CD14-positive monocyte (primary cell): ENCODE data around the gene TUT7. TPM values are rescaled to one million over a fixed set of nuclear protein-coding genes. Genes with fewer than 3 reads are reported as not detected.

Source experiments
- DNase-seq, 3 donors: peaks; one replicate each; pipeline ENCODE4 v3.0.0-alpha.2; 2011 to 2022
- H2AFZ ChIP-seq: 2 replicates; pipeline ENCODE4 v1.6.0; 2012; ENCODE audit warnings: mild to moderate bottlenecking, low read depth, low read length, inconsistent platforms; ENCODE audit not compliant: insufficient read depth, poor library complexity, severe bottlenecking
- H3K27ac ChIP-seq, 2 donors: 1 replicate in 1 of 2; 2 replicates in 1 of 2; pipeline ENCODE4 v1.5.1; 2012 to 2013; ENCODE audit warnings: low read length in 2 of 2, control low read depth in 1 of 2, inconsistent platforms in 1 of 2, low read depth in 1 of 2, mild to moderate bottlenecking in 1 of 2
- H3K27me3 ChIP-seq, 2 donors: one replicate each; pipeline versions ENCODE4 v1.6.0 to v1.6.1; 2011 to 2013; ENCODE audit warnings: low read length in 2 of 2; ENCODE audit not compliant: control insufficient read depth in 2 of 2, insufficient read depth in 2 of 2
- H3K36me3 ChIP-seq, 2 donors: replicated peaks in 1 of 2; 1 replicate in 1 of 2; 2 replicates in 1 of 2; pipeline versions ENCODE4 v1.5.1 to v1.6.1; 2012 to 2013; ENCODE audit warnings: low read length in 2 of 2, control low read depth in 1 of 2, inconsistent platforms in 1 of 2, mild to moderate bottlenecking in 1 of 2; ENCODE audit not compliant: insufficient read depth in 2 of 2, control insufficient read depth in 1 of 2
- H3K4me1 ChIP-seq, 2 donors: 1 replicate in 1 of 2; 2 replicates in 1 of 2; pipeline versions ENCODE4 v1.5.1 to v1.6.1; 2012 to 2013; ENCODE audit warnings: low read length in 2 of 2, control low read depth in 1 of 2, inconsistent platforms in 1 of 2, mild to moderate bottlenecking in 1 of 2, moderate library complexity in 1 of 2; ENCODE audit not compliant: insufficient read depth in 2 of 2, control insufficient read depth in 1 of 2
- H3K4me2 ChIP-seq: replicated peaks from 2 replicates; pipeline ENCODE3; 2012; ENCODE audit warnings: low read length, moderate library complexity, mild to moderate bottlenecking; ENCODE audit not compliant: poor library complexity, severe bottlenecking; ENCODE audit errors: extremely low read depth
- H3K4me3 ChIP-seq, 3 experiments: fragments of 200-600 bp in 1 of 3; sonication (generic) in 1 of 3; replicated peaks in 1 of 3; 1 replicate in 2 of 3; 2 replicates in 1 of 3; pipeline ENCODE4 v1.5.1; 2011 to 2013; ENCODE audit warnings: low read length in 3 of 3, mild to moderate bottlenecking in 3 of 3, control low read depth in 2 of 3, low read depth in 2 of 3, inconsistent platforms in 1 of 3, moderate library complexity in 1 of 3
- H3K79me2 ChIP-seq: 2 replicates; pipeline ENCODE4 v1.6.0; 2012; ENCODE audit warnings: mild to moderate bottlenecking, control low read depth, inconsistent platforms, low read length, moderate library complexity; ENCODE audit not compliant: insufficient read depth
- H3K9ac ChIP-seq: 2 replicates; pipeline ENCODE4 v1.6.0; 2017; ENCODE audit warnings: low read length, mild to moderate bottlenecking; ENCODE audit not compliant: insufficient read depth, poor library complexity, severe bottlenecking
- H3K9me3 ChIP-seq, 2 donors: replicated peaks in 1 of 2; 1 replicate in 1 of 2; 2 replicates in 1 of 2; pipeline versions ENCODE4 v1.5.1 to v1.6.1; 2012 to 2013; ENCODE audit warnings: low read length in 2 of 2, control low read depth in 1 of 2; ENCODE audit not compliant: control insufficient read depth in 1 of 2, insufficient read depth in 1 of 2
- H4K20me1 ChIP-seq: 2 replicates; pipeline ENCODE4 v1.6.0; 2012; ENCODE audit warnings: mild to moderate bottlenecking, low read length, control low read depth, moderate library complexity; ENCODE audit not compliant: insufficient read depth
- H3K27ac Mint-ChIP-seq, 7 donors: one replicate each; pipeline ENCODE4 v1.8.0; 2020; ENCODE audit warnings: mild to moderate bottlenecking in 7 of 7, mixed read lengths in 7 of 7, moderate library complexity in 6 of 7, inconsistent platforms in 2 of 7
- H3K27me3 Mint-ChIP-seq, 3 donors: one replicate each; pipeline ENCODE4 v1.8.0; 2021 to 2022; ENCODE audit warnings: low read depth in 3 of 3, mild to moderate bottlenecking in 3 of 3, mixed read lengths in 3 of 3, moderate library complexity in 3 of 3, inconsistent platforms in 1 of 3
- H3K36me3 Mint-ChIP-seq, 2 donors: one replicate each; pipeline ENCODE4 v1.8.0; 2020; ENCODE audit warnings: mixed read lengths in 2 of 2, inconsistent platforms in 1 of 2, mild to moderate bottlenecking in 1 of 2
- H3K4me1 Mint-ChIP-seq: one replicate; pipeline ENCODE4 v1.8.0; 2020; ENCODE audit warnings: mild to moderate bottlenecking, mixed read lengths
- H3K4me3 Mint-ChIP-seq, 2 donors: one replicate each; pipeline ENCODE4 v1.8.0; 2020; ENCODE audit warnings: mild to moderate bottlenecking in 2 of 2, mixed read lengths in 2 of 2, moderate library complexity in 1 of 2
- H3K9me3 Mint-ChIP-seq, 7 donors: one replicate each; pipeline ENCODE4 v1.8.0; 2020 to 2022; ENCODE audit warnings: mixed read lengths in 7 of 7, mild to moderate bottlenecking in 6 of 7, moderate library complexity in 6 of 7, inconsistent platforms in 2 of 7
- WGBS: methylation state at CpG from one replicate; pipeline ENCODE4 v1.1.5; 2013; ENCODE audit warnings: missing lambda C conversion rate; ENCODE audit not compliant: insufficient coverage; 5-methylcytosine and 5-hydroxymethylcytosine counted together
- intact Hi-C, 2 donors: fragments of 100-400 bp; cut with micrococcal nuclease; formaldehyde crosslinking; loops; one replicate each; pipeline versions ENCODE4 v1.15.0 to v1.15.1; 2023
- polyA plus RNA-seq, 3 donors: library from polyadenylated mRNA; depleted of rRNA in 1 of 3; unstranded in 2 of 3; stranded (reverse) in 1 of 3; fragments of 300-500 nt in 2 of 3; fragments of >200 nt in 1 of 3; fragmentation: Illumina TruSeq in 2 of 3; gene quantifications; 1 replicate in 2 of 3; 2 replicates in 1 of 3; pipeline ENCODE4 v1.2.3, GENCODE V29; 2012 to 2021
- TF ChIP-seq, protein P1 (sequence below): fragments of 200-600 bp; IDR thresholded peaks from one replicate; pipeline ENCODE4 v1.8.0; 2022; ENCODE audit warnings: antibody characterized with exemption, mild to moderate bottlenecking

Gene TUT7
- polyA plus RNA-seq, 3 donors, result 14.2 to 51.6 (median 27.9) TPM

DNA sequence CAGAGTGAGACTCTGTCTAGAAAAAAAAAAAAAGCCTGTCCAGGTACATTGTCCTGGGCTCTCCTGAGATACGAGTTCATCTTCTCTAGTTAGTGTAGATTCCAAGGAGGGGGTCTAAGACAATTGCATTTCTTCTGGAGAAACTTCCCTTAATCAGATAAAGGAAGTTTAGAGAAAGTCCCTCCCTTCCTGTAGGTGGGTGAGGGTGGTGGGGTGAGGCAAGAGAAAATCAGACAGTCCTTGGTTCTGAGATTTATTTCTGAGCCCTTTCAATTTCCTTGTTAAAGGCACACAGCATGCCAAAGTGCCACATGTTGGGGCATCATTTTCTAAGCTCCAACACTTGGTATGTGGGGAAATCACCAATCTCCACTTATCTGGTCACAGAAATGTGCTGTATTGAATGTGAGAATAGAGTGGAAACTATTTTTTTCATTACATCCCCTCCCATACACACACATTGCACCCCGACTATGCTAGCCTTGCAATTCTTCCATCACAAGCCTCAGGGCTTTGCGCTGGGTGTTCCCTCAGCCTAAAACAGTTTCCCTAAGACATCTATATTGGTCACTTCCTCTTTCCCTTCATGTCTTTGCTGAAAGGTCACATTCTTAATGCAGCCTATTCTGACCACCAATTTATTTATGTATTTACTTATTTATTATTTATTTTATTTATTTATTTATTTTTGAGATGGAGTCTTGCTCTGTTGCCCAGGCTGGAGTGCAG lies 5.1 kb upstream of the TUT7 start:
- Histone ChIP-seq H2AFZ (peak overlapping the region; percentile 2), H3K4me3 (peak overlapping the region in 2 of 3 experiments; percentile 27 to 60), H3K9me3 (no peaks in the 10 kb centered on the region), H3K79me2 (no peaks in the 10 kb centered on the region), H3K27me3 (no peaks in the 10 kb centered on the region), H3K4me2 (peak overlapping the region; percentile 57), H3K4me1 (peaks cover 38 to 46% of the 10 kb centered on the region in 2 donors), H3K27ac (peak overlapping the region; percentile 51 to 80), H3K9ac (no peak overlapping the region), H4K20me1 (no peaks in the 10 kb centered on the region), H3K36me3 (no peaks in the 10 kb centered on the region)
- peak overlapping the region; percentile 53 to 58 for H3K4me3 Mint-ChIP-seq
- 0% methylated on average over 2 of the region's 3 CpGs for WGBS
- DNase-seq, result peak; percentile 46 to 70 (median 66)
- intact Hi-C loops, result loop anchor here in 1 of 2 donors (10.0 kb wide), 1 partner anchor 405 kb away; no protein-coding TSS in a partner anchor
- H3K27me3 Mint-ChIP-seq, result peaks cover 0 to 2% (median 0%) of the 10 kb centered on the region in 3 donors
- peaks cover 36% of the 10 kb centered on the region for H3K4me1 Mint-ChIP-seq
- peak overlapping the region; percentile 93 to 97 (median 96) for H3K27ac Mint-ChIP-seq
- H3K36me3 Mint-ChIP-seq, result peaks cover 0 to 3% of the 10 kb centered on the region in 2 donors
- TF ChIP-seq, protein P1, sequence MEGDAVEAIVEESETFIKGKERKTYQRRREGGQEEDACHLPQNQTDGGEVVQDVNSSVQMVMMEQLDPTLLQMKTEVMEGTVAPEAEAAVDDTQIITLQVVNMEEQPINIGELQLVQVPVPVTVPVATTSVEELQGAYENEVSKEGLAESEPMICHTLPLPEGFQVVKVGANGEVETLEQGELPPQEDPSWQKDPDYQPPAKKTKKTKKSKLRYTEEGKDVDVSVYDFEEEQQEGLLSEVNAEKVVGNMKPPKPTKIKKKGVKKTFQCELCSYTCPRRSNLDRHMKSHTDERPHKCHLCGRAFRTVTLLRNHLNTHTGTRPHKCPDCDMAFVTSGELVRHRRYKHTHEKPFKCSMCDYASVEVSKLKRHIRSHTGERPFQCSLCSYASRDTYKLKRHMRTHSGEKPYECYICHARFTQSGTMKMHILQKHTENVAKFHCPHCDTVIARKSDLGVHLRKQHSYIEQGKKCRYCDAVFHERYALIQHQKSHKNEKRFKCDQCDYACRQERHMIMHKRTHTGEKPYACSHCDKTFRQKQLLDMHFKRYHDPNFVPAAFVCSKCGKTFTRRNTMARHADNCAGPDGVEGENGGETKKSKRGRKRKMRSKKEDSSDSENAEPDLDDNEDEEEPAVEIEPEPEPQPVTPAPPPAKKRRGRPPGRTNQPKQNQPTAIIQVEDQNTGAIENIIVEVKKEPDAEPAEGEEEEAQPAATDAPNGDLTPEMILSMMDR, result no peak
- peaks cover 0 to 3% (median 2%) of the 10 kb centered on the region in 7 donors for H3K9me3 Mint-ChIP-seq

DNA sequence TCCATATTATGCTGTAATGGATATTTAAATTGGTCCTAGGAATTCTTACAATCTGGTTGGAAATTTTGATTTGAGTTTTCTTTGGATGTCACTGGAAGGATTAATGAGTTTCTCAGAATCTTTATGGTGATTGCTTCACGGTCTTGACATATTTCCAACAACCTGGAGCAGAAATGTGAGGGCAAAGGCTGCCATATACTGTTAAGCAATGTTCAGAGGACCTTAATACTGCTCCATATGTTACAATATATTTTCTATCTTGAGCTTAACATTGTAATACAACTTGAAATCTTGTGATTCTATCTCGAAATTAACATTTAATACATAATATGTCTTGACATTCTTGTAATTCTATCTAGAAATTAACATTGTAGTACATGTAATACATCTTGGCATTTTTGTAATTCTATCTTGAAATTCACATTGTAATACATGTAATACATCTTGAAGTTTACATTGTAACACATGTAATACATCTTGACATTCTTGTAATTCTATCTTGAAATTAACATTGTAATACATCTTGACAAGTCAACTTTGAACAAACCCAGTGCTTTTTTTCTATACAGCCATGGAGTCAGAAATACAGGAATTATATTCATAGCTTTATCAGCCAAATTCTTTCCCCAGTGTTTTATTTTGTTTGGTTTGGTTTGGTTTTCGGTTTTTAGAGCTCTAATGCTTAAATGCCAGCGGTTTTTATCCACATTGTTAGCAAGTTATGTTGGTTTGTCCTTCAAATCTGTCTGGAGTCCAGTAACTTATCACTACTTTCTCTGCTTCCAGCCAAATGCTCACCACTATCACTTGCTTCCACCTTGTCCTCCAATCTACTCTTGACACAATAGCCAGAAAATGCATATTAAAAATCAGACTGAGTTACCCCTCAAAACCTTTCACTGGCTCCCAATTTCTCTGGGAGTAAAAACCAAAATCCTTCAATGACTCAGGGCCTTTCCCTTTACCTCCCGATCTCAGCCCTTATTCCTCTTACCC lies 3.0 kb upstream of the TUT7 start:
- H3K9ac ChIP-seq, result no peak overlapping the region
- H3K9me3 Mint-ChIP-seq, result peaks cover 0 to 5% (median 0%) of the 10 kb centered on the region in 7 donors
- DNase-seq, result no peak
- peaks cover 0 to 7% of the 10 kb centered on the region in 2 donors for H3K36me3 ChIP-seq
- H3K4me3 ChIP-seq, result no peak overlapping the region
- peaks cover 0 to 2% (median 0%) of the 10 kb centered on the region in 3 donors for H3K27me3 Mint-ChIP-seq
- peaks cover 50 to 58% of the 10 kb centered on the region in 2 donors for H3K4me1 ChIP-seq
- WGBS, result no CpG with 5 or more reads among the region's 5 CpGs
- intact Hi-C loops, result loop anchor here in 1 of 2 donors (10.0 kb wide), 1 partner anchor 408 kb away; no protein-coding TSS in a partner anchor
- H3K27ac Mint-ChIP-seq, result peak overlapping the region in 1 of 7 donors; percentile 31
- H4K20me1 ChIP-seq, result no peaks in the 10 kb centered on the region
- no peak overlapping the region for H2AFZ ChIP-seq
- peaks cover 7 to 9% of the 10 kb centered on the region in 2 donors for H3K36me3 Mint-ChIP-seq
- TF ChIP-seq, protein P1, result no peak
- H3K9me3 ChIP-seq, result no peaks in the 10 kb centered on the region
- peaks cover 45% of the 10 kb centered on the region for H3K4me1 Mint-ChIP-seq
- H3K79me2 ChIP-seq, result peaks cover 21% of the 10 kb centered on the region
- H3K4me2 ChIP-seq, result no peak overlapping the region
- no peak overlapping the region for H3K4me3 Mint-ChIP-seq
- no peak overlapping the region for H3K27ac ChIP-seq
- no peaks in the 10 kb centered on the region for H3K27me3 ChIP-seq
